HepG2 (cell line): ENCODE measurements around the gene BLOC1S4. TPM values are rescaled to one million over a fixed set of nuclear protein-coding genes. Genes with fewer than 3 reads are reported as not detected.

Experiments
- ARNTL ChIP-seq: sonication (generic); formaldehyde crosslinking; IDR thresholded peaks from 2 replicates; pipeline ENCODE4 v1.4.0; 2020; ENCODE audit warnings: mild to moderate bottlenecking, missing genetic modification reagents
- CHCHD3 ChIP-seq: sonication (generic); formaldehyde crosslinking; IDR thresholded peaks from 2 replicates; pipeline ENCODE4 v1.8.0; 2022; ENCODE audit warnings: mild to moderate bottlenecking, missing genetic modification reagents, moderate library complexity
- HHEX ChIP-seq: IDR thresholded peaks from 2 replicates; pipeline ENCODE4 v1.6.1; 2016; ENCODE audit warnings: control low read depth
- JDP2 ChIP-seq: sonication (generic); formaldehyde crosslinking; IDR thresholded peaks from 2 replicates; pipeline ENCODE4 v1.8.1; 2022; ENCODE audit warnings: missing genetic modification reagents, borderline replicate concordance
- MXD4 ChIP-seq: IDR thresholded peaks from 2 replicates; pipeline ENCODE4 v1.6.1; 2016; ENCODE audit warnings: mild to moderate bottlenecking, missing biosample characterization, missing genetic modification reagents
- SOX13 ChIP-seq, 3 experiments: fragments of 450-650 bp in 1 of 3; sonication (generic) in 1 of 3; formaldehyde crosslinking in 1 of 3; IDR thresholded peaks in 2 of 3; conservative IDR thresholded peaks in 1 of 3; 2 replicates each; pipeline versions ENCODE4 v1.5.0 to v1.6.1; 2016 to 2020; ENCODE audit warnings: antibody characterized with exemption in 1 of 3, mild to moderate bottlenecking in 1 of 3, missing compliant biosample characterization in 1 of 3, missing genetic modification reagents in 1 of 3, moderate library complexity in 1 of 3
- TBL1XR1 ChIP-seq: fragments of 150-350 bp; IDR thresholded peaks from 2 replicates; pipeline ENCODE4 v1.6.1; 2014; ENCODE audit warnings: borderline replicate concordance, low read length; ENCODE audit not compliant: partially characterized antibody
- ZNF264 ChIP-seq: sonication (generic); formaldehyde crosslinking; IDR thresholded peaks from 2 replicates; pipeline ENCODE4 v1.4.0; 2020; ENCODE audit warnings: missing genetic modification reagents
- ZNF274 ChIP-seq: sonication (generic); formaldehyde crosslinking; IDR thresholded peaks from 2 replicates; pipeline ENCODE4 v1.5.1; 2020; ENCODE audit warnings: mild to moderate bottlenecking, missing genetic modification reagents
- ZNF296 ChIP-seq: sonication (generic); formaldehyde crosslinking; conservative IDR thresholded peaks from 2 replicates; pipeline ENCODE4 v1.5.0; 2020; ENCODE audit warnings: mild to moderate bottlenecking, missing genetic modification reagents
- ZNF451 ChIP-seq: sonication (generic); formaldehyde crosslinking; IDR thresholded peaks from 2 replicates; pipeline ENCODE4 v1.5.0; 2020; ENCODE audit warnings: mild to moderate bottlenecking, missing genetic modification reagents
- ZNF749 ChIP-seq: sonication (generic); formaldehyde crosslinking; IDR thresholded peaks from 2 replicates; pipeline ENCODE4 v1.8.0; 2022; ENCODE audit warnings: mild to moderate bottlenecking, missing genetic modification reagents, moderate library complexity, borderline replicate concordance
- polyA plus RNA-seq, 8 experiments: library from polyadenylated mRNA; depleted of rRNA in 3 of 8; stranded (reverse) in 7 of 8; unstranded in 1 of 8; fragments of >200 nt; fragmentation: Illumina TruSeq in 4 of 8; extraction: Trizol in 4 of 8; gene quantifications; 2 replicates each; pipeline versions ENCODE4 v1.2.1 to v1.2.3, GENCODE V29; 2011 to 2016; ENCODE audit warnings: low read depth in 4 of 8, missing spikeins in 1 of 8, mixed read lengths in 1 of 8; ENCODE audit not compliant: insufficient read depth in 1 of 8
- total RNA-seq, 5 experiments: library from RNA; depleted of rRNA; stranded (reverse); fragments of >200 nt; fragmentation: Illumina TruSeq; extraction: Trizol; gene quantifications; 2 replicates each; pipeline ENCODE4 v1.2.3, GENCODE V29; 2016; ENCODE audit warnings: low read depth in 1 of 5
- TF ChIP-seq, protein P1 (sequence below), 2 experiments: IDR thresholded peaks; 2 replicates each; pipeline ENCODE4 v1.6.1; 2011 to 2012; ENCODE audit warnings: low read length in 2 of 2, borderline replicate concordance in 1 of 2, low read depth in 1 of 2, mild to moderate bottlenecking in 1 of 2, moderate library complexity in 1 of 2
- TF ChIP-seq, protein P2 (sequence below): sonication (generic); formaldehyde crosslinking; IDR thresholded peaks from 2 replicates; pipeline ENCODE4 v1.5.0; 2020; ENCODE audit warnings: missing genetic modification reagents
- TF ChIP-seq, protein P3 (sequence below): sonication (generic); formaldehyde crosslinking; IDR thresholded peaks from 2 replicates; pipeline ENCODE4 v1.8.0; 2022; ENCODE audit warnings: mild to moderate bottlenecking, missing genetic modification reagents
- TF ChIP-seq, protein P4 (sequence below): sonication (generic); formaldehyde crosslinking; IDR thresholded peaks from 2 replicates; pipeline ENCODE4 v1.5.0; 2020; ENCODE audit warnings: mild to moderate bottlenecking, missing genetic modification reagents

The BLOC1S4 gene
- total and polyA plus RNA-seq, 2 of the 13 experiments (the other 11 are each of a cell fraction or from before 2014, with no cell fraction given), result 15.5 to 20.9 TPM

DNA sequence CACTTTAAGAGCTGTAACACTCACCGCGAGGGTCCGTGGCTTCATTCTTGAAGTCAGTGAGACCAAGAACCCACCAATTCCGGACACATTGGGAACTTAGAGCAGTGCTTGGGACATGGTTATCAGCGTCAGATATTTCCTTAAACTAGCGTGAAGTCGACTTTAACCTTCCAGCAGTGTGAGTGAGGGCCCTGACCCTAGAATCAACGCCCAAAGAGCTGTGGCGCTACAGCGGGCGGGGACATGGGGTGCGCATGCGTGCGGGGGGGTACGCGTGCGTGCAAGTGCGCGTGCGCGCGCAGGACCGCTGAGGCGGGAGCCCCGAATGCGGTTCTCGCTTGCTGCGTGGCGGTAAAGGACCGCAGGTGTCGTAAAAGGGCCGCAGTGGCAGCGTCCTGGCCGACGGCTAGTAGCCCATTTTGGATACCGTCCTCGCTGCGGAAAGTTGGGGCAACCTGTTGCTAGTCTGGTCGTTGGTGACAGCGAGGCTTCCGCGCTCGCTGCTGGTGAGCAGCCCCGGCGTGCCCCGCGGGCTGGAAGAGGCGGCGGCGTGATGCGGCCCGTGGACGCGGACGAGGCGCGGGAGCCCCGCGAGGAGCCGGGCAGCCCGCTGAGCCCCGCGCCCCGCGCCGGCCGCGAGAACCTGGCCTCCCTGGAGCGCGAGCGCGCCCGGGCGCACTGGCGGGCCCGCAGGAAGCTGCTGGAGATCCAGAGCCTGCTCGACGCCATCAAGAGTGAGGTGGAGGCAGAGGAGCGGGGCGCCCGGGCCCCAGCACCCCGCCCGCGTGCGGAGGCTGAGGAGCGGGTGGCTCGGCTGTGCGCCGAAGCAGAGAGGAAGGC, 42.1 kb upstream of the BLOC1S4 start (continued):
- TF ChIP-seq, protein P1, sequence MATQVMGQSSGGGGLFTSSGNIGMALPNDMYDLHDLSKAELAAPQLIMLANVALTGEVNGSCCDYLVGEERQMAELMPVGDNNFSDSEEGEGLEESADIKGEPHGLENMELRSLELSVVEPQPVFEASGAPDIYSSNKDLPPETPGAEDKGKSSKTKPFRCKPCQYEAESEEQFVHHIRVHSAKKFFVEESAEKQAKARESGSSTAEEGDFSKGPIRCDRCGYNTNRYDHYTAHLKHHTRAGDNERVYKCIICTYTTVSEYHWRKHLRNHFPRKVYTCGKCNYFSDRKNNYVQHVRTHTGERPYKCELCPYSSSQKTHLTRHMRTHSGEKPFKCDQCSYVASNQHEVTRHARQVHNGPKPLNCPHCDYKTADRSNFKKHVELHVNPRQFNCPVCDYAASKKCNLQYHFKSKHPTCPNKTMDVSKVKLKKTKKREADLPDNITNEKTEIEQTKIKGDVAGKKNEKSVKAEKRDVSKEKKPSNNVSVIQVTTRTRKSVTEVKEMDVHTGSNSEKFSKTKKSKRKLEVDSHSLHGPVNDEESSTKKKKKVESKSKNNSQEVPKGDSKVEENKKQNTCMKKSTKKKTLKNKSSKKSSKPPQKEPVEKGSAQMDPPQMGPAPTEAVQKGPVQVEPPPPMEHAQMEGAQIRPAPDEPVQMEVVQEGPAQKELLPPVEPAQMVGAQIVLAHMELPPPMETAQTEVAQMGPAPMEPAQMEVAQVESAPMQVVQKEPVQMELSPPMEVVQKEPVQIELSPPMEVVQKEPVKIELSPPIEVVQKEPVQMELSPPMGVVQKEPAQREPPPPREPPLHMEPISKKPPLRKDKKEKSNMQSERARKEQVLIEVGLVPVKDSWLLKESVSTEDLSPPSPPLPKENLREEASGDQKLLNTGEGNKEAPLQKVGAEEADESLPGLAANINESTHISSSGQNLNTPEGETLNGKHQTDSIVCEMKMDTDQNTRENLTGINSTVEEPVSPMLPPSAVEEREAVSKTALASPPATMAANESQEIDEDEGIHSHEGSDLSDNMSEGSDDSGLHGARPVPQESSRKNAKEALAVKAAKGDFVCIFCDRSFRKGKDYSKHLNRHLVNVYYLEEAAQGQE (IDR thresholded peaks at IDR 0.05; ENCODE audit: borderline replicate concordance in 1 of 2, low read depth in 1 of 2, low read length in 2 of 2), result no peak; a peak in 1 of 4 replicates
- TF ChIP-seq ZNF264 (0 out of 2 replicates have a peak, but pooled peaks have one; percentile 6), ZNF274 (CRISPR knock-in tag) (peak; percentile 51; the same call in 1 of the 2 replicates), ZNF749 (CRISPR knock-in tag) (peak; percentile 93), SOX13 (IDR thresholded peaks at IDR 0.05) (no peak), SOX13 (CRISPR knock-in tag; conservative IDR thresholded peaks at IDR 0.05 in 1 of 2, IDR thresholded peaks at IDR 0.05 in 1 of 2) (0 out of 4 replicates have a peak, but pooled peaks of 1 of the 2 experiments have one; percentile 47), TBL1XR1 (no peak), ZNF451 (CRISPR knock-in tag) (peak; percentile 94; the same call in 1 of the 2 replicates), ZNF296 (CRISPR knock-in tag) (peak; percentile 25; the same call in 1 of the 2 replicates), HHEX (CRISPR knock-in tag) (no peak), MXD4 (peak; percentile 94), JDP2 (CRISPR knock-in tag) (peak; percentile 82; the same call in 1 of the 2 replicates), CHCHD3 (CRISPR knock-in tag) (peak; percentile 84; the same call in 1 of the 2 replicates), ARNTL (no peak)
- TF ChIP-seq, protein P2, sequence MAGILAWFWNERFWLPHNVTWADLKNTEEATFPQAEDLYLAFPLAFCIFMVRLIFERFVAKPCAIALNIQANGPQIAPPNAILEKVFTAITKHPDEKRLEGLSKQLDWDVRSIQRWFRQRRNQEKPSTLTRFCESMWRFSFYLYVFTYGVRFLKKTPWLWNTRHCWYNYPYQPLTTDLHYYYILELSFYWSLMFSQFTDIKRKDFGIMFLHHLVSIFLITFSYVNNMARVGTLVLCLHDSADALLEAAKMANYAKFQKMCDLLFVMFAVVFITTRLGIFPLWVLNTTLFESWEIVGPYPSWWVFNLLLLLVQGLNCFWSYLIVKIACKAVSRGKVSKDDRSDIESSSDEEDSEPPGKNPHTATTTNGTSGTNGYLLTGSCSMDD, result no peak
- TF ChIP-seq, protein P3, sequence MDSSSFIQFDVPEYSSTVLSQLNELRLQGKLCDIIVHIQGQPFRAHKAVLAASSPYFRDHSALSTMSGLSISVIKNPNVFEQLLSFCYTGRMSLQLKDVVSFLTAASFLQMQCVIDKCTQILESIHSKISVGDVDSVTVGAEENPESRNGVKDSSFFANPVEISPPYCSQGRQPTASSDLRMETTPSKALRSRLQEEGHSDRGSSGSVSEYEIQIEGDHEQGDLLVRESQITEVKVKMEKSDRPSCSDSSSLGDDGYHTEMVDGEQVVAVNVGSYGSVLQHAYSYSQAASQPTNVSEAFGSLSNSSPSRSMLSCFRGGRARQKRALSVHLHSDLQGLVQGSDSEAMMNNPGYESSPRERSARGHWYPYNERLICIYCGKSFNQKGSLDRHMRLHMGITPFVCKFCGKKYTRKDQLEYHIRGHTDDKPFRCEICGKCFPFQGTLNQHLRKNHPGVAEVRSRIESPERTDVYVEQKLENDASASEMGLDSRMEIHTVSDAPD (CRISPR knock-in tag), result no peak; the same call in 1 of the 2 replicates
- TF ChIP-seq, protein P4, sequence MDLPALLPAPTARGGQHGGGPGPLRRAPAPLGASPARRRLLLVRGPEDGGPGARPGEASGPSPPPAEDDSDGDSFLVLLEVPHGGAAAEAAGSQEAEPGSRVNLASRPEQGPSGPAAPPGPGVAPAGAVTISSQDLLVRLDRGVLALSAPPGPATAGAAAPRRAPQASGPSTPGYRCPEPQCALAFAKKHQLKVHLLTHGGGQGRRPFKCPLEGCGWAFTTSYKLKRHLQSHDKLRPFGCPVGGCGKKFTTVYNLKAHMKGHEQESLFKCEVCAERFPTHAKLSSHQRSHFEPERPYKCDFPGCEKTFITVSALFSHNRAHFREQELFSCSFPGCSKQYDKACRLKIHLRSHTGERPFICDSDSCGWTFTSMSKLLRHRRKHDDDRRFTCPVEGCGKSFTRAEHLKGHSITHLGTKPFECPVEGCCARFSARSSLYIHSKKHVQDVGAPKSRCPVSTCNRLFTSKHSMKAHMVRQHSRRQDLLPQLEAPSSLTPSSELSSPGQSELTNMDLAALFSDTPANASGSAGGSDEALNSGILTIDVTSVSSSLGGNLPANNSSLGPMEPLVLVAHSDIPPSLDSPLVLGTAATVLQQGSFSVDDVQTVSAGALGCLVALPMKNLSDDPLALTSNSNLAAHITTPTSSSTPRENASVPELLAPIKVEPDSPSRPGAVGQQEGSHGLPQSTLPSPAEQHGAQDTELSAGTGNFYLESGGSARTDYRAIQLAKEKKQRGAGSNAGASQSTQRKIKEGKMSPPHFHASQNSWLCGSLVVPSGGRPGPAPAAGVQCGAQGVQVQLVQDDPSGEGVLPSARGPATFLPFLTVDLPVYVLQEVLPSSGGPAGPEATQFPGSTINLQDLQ (CRISPR knock-in tag), result peak; percentile 30; the same call in 1 of the 2 replicates
